H1 (cell line): ENCODE data around the gene DNAJC24. TPM values are rescaled to one million over a fixed set of nuclear protein-coding genes. Genes with fewer than 3 reads are reported as not detected.

Source experiments
- CTCF ChIA-PET: fragments of 300-600 bp; sonication (Branson Sonifier 250); formaldehyde crosslinking; loops from one replicate; lab custom pipeline; 2021; ENCODE audit not compliant: partially characterized antibody; lab: Charles Lee
- POLR2A ChIA-PET: fragments of 300-600 bp; sonication (Branson Sonifier 250); formaldehyde crosslinking; loops from one replicate; lab custom pipeline; 2021; ENCODE audit warnings: inconsistent platforms; ENCODE audit not compliant: partially characterized antibody; lab: Charles Lee
- DNase-seq, 2 experiments: peaks; one replicate each; pipeline versions ENCODE4 v3.0.0 to v3.0.0-alpha.2; 2010 to 2022; ENCODE audit warnings: low spot score in 2 of 2, low read depth in 1 of 2, mixed read lengths in 1 of 2
- FAIRE-seq: peaks from 2 replicates; lab custom pipeline; 2011; peaks lifted over from hg19 to GRCh38; lab: Jason Lieb, UNC
- H2AFZ ChIP-seq: 2 replicates; pipeline ENCODE4 v1.8.1; 2012; ENCODE audit warnings: low read length, inconsistent platforms
- H2AK5ac ChIP-seq: 2 replicates; pipeline ENCODE4 v1.6.1; 2013; ENCODE audit warnings: low read depth, low read length
- H2BK120ac ChIP-seq: replicated peaks from 2 replicates; pipeline ENCODE3; 2013; ENCODE audit warnings: low read depth, low read length, inconsistent platforms
- H2BK12ac ChIP-seq: 2 replicates; pipeline ENCODE4 v1.6.1; 2013; ENCODE audit warnings: low read depth, low read length
- H2BK15ac ChIP-seq: 2 replicates; pipeline ENCODE4 v1.6.1; 2013; ENCODE audit warnings: low read length
- H2BK20ac ChIP-seq: 2 replicates; pipeline ENCODE4 v1.6.1; 2013; ENCODE audit warnings: low read length
- H2BK5ac ChIP-seq: 2 replicates; pipeline ENCODE4 v1.6.1; 2013; ENCODE audit warnings: low read depth, low read length
- H3K14ac ChIP-seq: 2 replicates; pipeline ENCODE4 v1.6.1; 2013; ENCODE audit warnings: inconsistent platforms; ENCODE audit not compliant: insufficient read length
- H3K18ac ChIP-seq: 2 replicates; pipeline ENCODE4 v1.6.1; 2013; ENCODE audit warnings: low read length; ENCODE audit errors: extremely low read depth
- H3K23ac ChIP-seq: 2 replicates; pipeline ENCODE4 v1.6.1; 2013; ENCODE audit warnings: inconsistent platforms; ENCODE audit not compliant: insufficient read length
- H3K23me2 ChIP-seq: 2 replicates; pipeline ENCODE4 v1.6.1; 2013; ENCODE audit warnings: low read depth, low read length
- H3K27ac ChIP-seq: 2 replicates; pipeline ENCODE4 v1.6.1; 2011; ENCODE audit warnings: low read depth, low read length, inconsistent platforms
- H3K27me3 ChIP-seq, 4 experiments: replicated peaks in 1 of 4; 1 replicate in 1 of 4; 2 replicates in 3 of 4; pipeline versions ENCODE4 v1.6.1 to v1.8.1; 2011 to 2013; ENCODE audit warnings: low read length in 3 of 4, mild to moderate bottlenecking in 3 of 4, inconsistent platforms in 2 of 4, mixed read lengths in 2 of 4, moderate library complexity in 1 of 4; ENCODE audit not compliant: control insufficient read depth in 3 of 4, insufficient read depth in 3 of 4; ENCODE audit errors: extremely low read depth in 1 of 4
- H3K36me3 ChIP-seq, 4 experiments: 2 replicates each; pipeline versions ENCODE4 v1.6.1 to v1.8.1; 2011 to 2013; ENCODE audit warnings: mild to moderate bottlenecking in 4 of 4, low read length in 3 of 4, moderate library complexity in 2 of 4, control low read depth in 1 of 4, inconsistent platforms in 1 of 4; ENCODE audit not compliant: insufficient read depth in 4 of 4, control insufficient read depth in 2 of 4
- H3K4ac ChIP-seq: replicated peaks from 2 replicates; pipeline ENCODE3; 2013; ENCODE audit warnings: low read length, low read depth, mixed read lengths, inconsistent platforms; ENCODE audit not compliant: insufficient read length
- H3K4me1 ChIP-seq, 4 experiments: replicated peaks in 1 of 4; 1 replicate in 1 of 4; 2 replicates in 3 of 4; pipeline versions ENCODE4 v1.6.1 to v1.8.1; 2011 to 2013; ENCODE audit warnings: low read length in 3 of 4, inconsistent platforms in 2 of 4, mixed read lengths in 1 of 4; ENCODE audit not compliant: insufficient read depth in 4 of 4, control insufficient read depth in 3 of 4
- H3K4me2 ChIP-seq, 2 experiments: 2 replicates each; pipeline versions ENCODE4 v1.6.1 to v1.8.1; 2011 to 2013; ENCODE audit warnings: low read depth in 2 of 2, low read length in 2 of 2, control low read depth in 1 of 2, inconsistent platforms in 1 of 2, mild to moderate bottlenecking in 1 of 2; ENCODE audit not compliant: insufficient read depth in 1 of 2
- H3K4me3 ChIP-seq, 4 experiments: fragments of 200-600, 300-600 bp in 1 of 4; sonication (generic), shearing (Covaris generic), sonication (Bioruptor Twin) in 1 of 4; 2 replicates each; pipeline versions ENCODE4 v1.5.1 to v1.8.1; 2011 to 2016; ENCODE audit warnings: low read length in 4 of 4, low read depth in 3 of 4, control low read depth in 2 of 4, inconsistent platforms in 2 of 4, mild to moderate bottlenecking in 2 of 4, mixed read lengths in 1 of 4, moderate library complexity in 1 of 4; ENCODE audit not compliant: insufficient read depth in 2 of 4; ENCODE audit errors: extremely low read depth in 1 of 4
- H3K56ac ChIP-seq: replicated peaks from 2 replicates; pipeline ENCODE3; 2013; ENCODE audit warnings: low read depth, mild to moderate bottlenecking, mixed read lengths, low read length, inconsistent platforms; ENCODE audit not compliant: insufficient read length
- H3K79me1 ChIP-seq: 2 replicates; pipeline ENCODE4 v1.6.1; 2013; ENCODE audit warnings: low read depth, low read length, control low read depth
- H3K79me2 ChIP-seq, 2 experiments: 2 replicates each; pipeline versions ENCODE4 v1.6.1 to v1.8.1; 2012 to 2013; ENCODE audit warnings: low read length in 2 of 2, mild to moderate bottlenecking in 2 of 2, inconsistent platforms in 1 of 2; ENCODE audit not compliant: insufficient read depth in 2 of 2, control insufficient read depth in 1 of 2
- H3K9ac ChIP-seq, 4 experiments: replicated peaks in 1 of 4; 1 replicate in 1 of 4; 2 replicates in 3 of 4; pipeline versions ENCODE4 v1.6.1 to v1.8.1; 2011 to 2013; ENCODE audit warnings: low read depth in 3 of 4, low read length in 3 of 4, control low read depth in 2 of 4, mild to moderate bottlenecking in 2 of 4, moderate library complexity in 2 of 4, inconsistent platforms in 1 of 4; ENCODE audit errors: extremely low read depth in 1 of 4
- H3K9me3 ChIP-seq, 2 experiments: 2 replicates each; pipeline versions ENCODE4 v1.6.1 to v1.8.1; 2012 to 2013; ENCODE audit warnings: mild to moderate bottlenecking in 2 of 2, moderate library complexity in 2 of 2, control low read depth in 1 of 2, inconsistent platforms in 1 of 2, low read depth in 1 of 2, low read length in 1 of 2, mixed read lengths in 1 of 2; ENCODE audit not compliant: insufficient read depth in 2 of 2
- H4K20me1 ChIP-seq, 2 experiments: replicated peaks in 1 of 2; 2 replicates each; pipeline versions ENCODE3 to v1.8.1; 2011 to 2013; ENCODE audit warnings: inconsistent platforms in 2 of 2, low read length in 2 of 2, mild to moderate bottlenecking in 1 of 2; ENCODE audit not compliant: insufficient read depth in 2 of 2, control insufficient read depth in 1 of 2
- H4K5ac ChIP-seq: 2 replicates; pipeline ENCODE4 v1.6.1; 2013; ENCODE audit warnings: low read length, low read depth, mixed read lengths, inconsistent platforms; ENCODE audit not compliant: insufficient read length
- H4K8ac ChIP-seq: 2 replicates; pipeline ENCODE4 v1.8.0; 2013; ENCODE audit warnings: mild to moderate bottlenecking, moderate library complexity, low read length, inconsistent platforms; ENCODE audit not compliant: insufficient read depth; ENCODE audit errors: extremely low read depth
- H4K91ac ChIP-seq: replicated peaks from 2 replicates; pipeline ENCODE3; 2013; ENCODE audit warnings: low read length, mixed read lengths, inconsistent platforms; ENCODE audit not compliant: insufficient read length
- BRCA1 ChIP-seq: IDR thresholded peaks from 2 replicates; pipeline ENCODE4 v1.6.1; 2012; ENCODE audit warnings: low read depth, low read length, improper control_type of control experiment
- CBX8 ChIP-seq: fragments of 300-800, 300-1000 bp; sonication (generic); IDR thresholded peaks from 2 replicates; pipeline ENCODE4 v1.7.1; 2016; ENCODE audit warnings: low read depth, low read length, borderline replicate concordance
- CHD2 ChIP-seq: IDR thresholded peaks from 2 replicates; pipeline ENCODE4 v1.6.1; 2012; ENCODE audit warnings: low read length, improper control_type of control experiment
- CTCF ChIP-seq, 3 experiments: IDR thresholded peaks; 1 replicate in 2 of 3; 2 replicates in 1 of 3; pipeline versions ENCODE4 v1.5.1 to v1.6.1; 2011; ENCODE audit warnings: low read length in 3 of 3, mild to moderate bottlenecking in 3 of 3, inconsistent platforms in 2 of 3, low read depth in 1 of 3, moderate library complexity in 1 of 3; ENCODE audit not compliant: insufficient read depth in 1 of 3; ENCODE audit errors: control extremely low read depth in 1 of 3
- E2F6 ChIP-seq: IDR thresholded peaks from 2 replicates; pipeline ENCODE4 v1.6.1; 2012; ENCODE audit warnings: inconsistent platforms
- EP300 ChIP-seq, 2 experiments: IDR thresholded peaks; 1 replicate in 1 of 2; 2 replicates in 1 of 2; pipeline ENCODE4 v1.6.1; 2011 to 2012; ENCODE audit warnings: low read depth in 2 of 2, low read length in 2 of 2, mild to moderate bottlenecking in 2 of 2, borderline replicate concordance in 1 of 2, inconsistent platforms in 1 of 2, moderate library complexity in 1 of 2
- KDM5A ChIP-seq: fragments of 200-600 bp; IDR thresholded peaks from 2 replicates; pipeline ENCODE4 v1.7.1; 2012; ENCODE audit warnings: mild to moderate bottlenecking, low read length, inconsistent platforms, mixed read lengths
- MAFK ChIP-seq: IDR thresholded peaks from 2 replicates; pipeline ENCODE4 v1.6.1; 2012; ENCODE audit warnings: low read depth, mild to moderate bottlenecking, improper control_type of control experiment, low read length
- RFX5 ChIP-seq: IDR thresholded peaks from 2 replicates; pipeline ENCODE4 v1.6.1; 2011; ENCODE audit warnings: low read depth, low read length, improper control_type of control experiment, borderline replicate concordance
- RNF2 ChIP-seq: fragments of 200-900, 300-1000 bp; sonication (generic); IDR thresholded peaks from 2 replicates; pipeline ENCODE4 v1.7.1; 2016; ENCODE audit warnings: borderline replicate concordance, low read depth, mild to moderate bottlenecking, antibody characterized with exemption, low read length; ENCODE audit not compliant: poor library complexity, severe bottlenecking; ENCODE audit errors: missing control alignments
- RXRA ChIP-seq: IDR thresholded peaks from 2 replicates; pipeline ENCODE4 v1.6.1; 2011; ENCODE audit warnings: low read depth, mild to moderate bottlenecking, low read length, moderate library complexity; ENCODE audit not compliant: insufficient read depth
- polyA plus RNA-seq, 7 experiments: library from polyadenylated mRNA; depleted of rRNA in 3 of 7; stranded (reverse) in 5 of 7; unstranded in 2 of 7; fragments of >200 nt in 5 of 7; fragments of 200-250 nt in 2 of 7; gene quantifications; 1 replicate in 5 of 7; 2 replicates in 1 of 7; 4 replicates in 1 of 7; pipeline versions ENCODE4 v1.2.1 to v1.2.3, GENCODE V29; 2011 to 2013; ENCODE audit warnings: missing spikeins in 2 of 7, mixed read lengths in 2 of 7
- total RNA-seq: library from RNA; stranded (reverse); fragmentation: NEBNext Ultra II Directional; extraction: Animal tissue kit (Norgen Biotek cat#: 25700); gene quantifications from 2 replicates; pipeline ENCODE4 v1.2.1, GENCODE V29; 2021

The DNAJC24 gene
- total and polyA plus RNA-seq, 2 of the 8 experiments (the other 6 are each of a cell fraction or from before 2014, with no cell fraction given), result 7.2 to 21.1 TPM

GRCh38 chr11:31404614-31405013 lies 35.0 kb downstream of the DNAJC24 start:
- Histone ChIP-seq H4K8ac (no peak overlapping the region), H3K23ac (no peak overlapping the region), H3K18ac (no peak overlapping the region), H3K36me3 (no peaks in the 10 kb centered on the region), H3K4ac (no peak overlapping the region), H2BK20ac (no peak overlapping the region), H2BK120ac (no peak overlapping the region), H4K91ac (no peak overlapping the region), H2AFZ (no peak overlapping the region), H3K4me1 (no peaks in the 10 kb centered on the region), H3K27me3 (no peaks in the 10 kb centered on the region), H2AK5ac (no peak overlapping the region), H3K9ac (no peak overlapping the region), H3K79me2 (no peaks in the 10 kb centered on the region), H2BK5ac (no peak overlapping the region), H3K27ac (no peak overlapping the region), H4K20me1 (no peaks in the 10 kb centered on the region), H3K4me2 (no peak overlapping the region), H2BK12ac (no peak overlapping the region), H3K14ac (no peak overlapping the region), H3K56ac (no peak overlapping the region), H4K5ac (no peak overlapping the region), H3K79me1 (no peaks in the 10 kb centered on the region), H3K23me2 (no peaks in the 10 kb centered on the region), H2BK15ac (no peak overlapping the region), H3K4me3 (no peak overlapping the region), H3K9me3 (no peaks in the 10 kb centered on the region)
- FAIRE-seq, result no peak
- DNase-seq, result no peak
- POLR2A ChIA-PET, result no interaction called here
- CTCF ChIA-PET, result interaction anchor here (0.7 to 2.4 kb wide), 5 partner anchors 11 to 602 kb away, joined by 3 to 8 read pairs (median 4); partner anchors contain the start of genes DCDC1 and DNAJC24
- no peak for TF ChIP-seq RNF2
- TF ChIP-seq EP300 (IDR thresholded peaks at IDR 0.05; ENCODE audit: borderline replicate concordance in 1 of 2, low read depth in 2 of 2, low read length in 2 of 2), result no peak
- TF ChIP-seq KDM5A, result no peak
- TF ChIP-seq MAFK, result no peak
- TF ChIP-seq CBX8, result no peak
- no peak for TF ChIP-seq CTCF (IDR thresholded peaks at IDR 0.05; ENCODE audit: control extremely low read depth in 1 of 3, insufficient read depth in 1 of 3, low read depth in 1 of 3, low read length in 3 of 3)
- TF ChIP-seq CHD2, result no peak
- TF ChIP-seq RXRA, result no peak
- TF ChIP-seq BRCA1, result no peak
- TF ChIP-seq E2F6, result no peak
- no peak for TF ChIP-seq RFX5
